SK-N-MC (cell line): ENCODE results near the gene PYURF.

Experiments
- DNase-seq: peaks from one replicate; pipeline ENCODE4 v3.0.0-alpha.2; 2011; ENCODE audit warnings: low read depth, low spot score
- H3K27ac ChIP-seq: fragments of 200-600 bp; sonication (generic); 2 replicates; pipeline ENCODE4 v1.5.1; 2016; ENCODE audit warnings: mixed run types
- H3K36me3 ChIP-seq: fragments of 200-600 bp; sonication (generic); 2 replicates; pipeline ENCODE4 v1.6.1; 2017; ENCODE audit warnings: antibody characterized with exemption, low read length, mixed read lengths; ENCODE audit not compliant: insufficient read depth
- H3K4me3 ChIP-seq: fragments of 200-600 bp; sonication (generic); 2 replicates; pipeline ENCODE4 v1.5.1; 2016
- H3K9ac ChIP-seq: fragments of 200-600 bp; sonication (generic); 2 replicates; pipeline ENCODE4 v1.8.0; 2017; ENCODE audit warnings: mixed run types, mixed read lengths; ENCODE audit not compliant: insufficient read length
- H3K9me3 ChIP-seq: fragments of 200-600 bp; sonication (generic); 2 replicates; pipeline ENCODE4 v1.6.1; 2017; ENCODE audit warnings: low read depth, mild to moderate bottlenecking, antibody characterized with exemption, low read length, moderate library complexity, mixed read lengths
- EZH2 ChIP-seq: fragments of 200-600 bp; sonication (generic); IDR thresholded peaks from one replicate; pipeline ENCODE4 v1.6.1; 2017; ENCODE audit warnings: antibody characterized with exemption
- FOXP2 ChIP-seq: optimal IDR thresholded peaks from 2 replicates; pipeline ENCODE3; 2011; ENCODE audit warnings: mild to moderate bottlenecking, moderate library complexity; ENCODE audit not compliant: insufficient read depth; ENCODE audit errors: extremely low read length, control extremely low read depth
- POLR2AphosphoS5 ChIP-seq: IDR thresholded peaks from 2 replicates; pipeline ENCODE4 v1.6.1; 2012; ENCODE audit warnings: mild to moderate bottlenecking, low read depth, low read length, borderline replicate concordance

PYURF gene

DNA sequence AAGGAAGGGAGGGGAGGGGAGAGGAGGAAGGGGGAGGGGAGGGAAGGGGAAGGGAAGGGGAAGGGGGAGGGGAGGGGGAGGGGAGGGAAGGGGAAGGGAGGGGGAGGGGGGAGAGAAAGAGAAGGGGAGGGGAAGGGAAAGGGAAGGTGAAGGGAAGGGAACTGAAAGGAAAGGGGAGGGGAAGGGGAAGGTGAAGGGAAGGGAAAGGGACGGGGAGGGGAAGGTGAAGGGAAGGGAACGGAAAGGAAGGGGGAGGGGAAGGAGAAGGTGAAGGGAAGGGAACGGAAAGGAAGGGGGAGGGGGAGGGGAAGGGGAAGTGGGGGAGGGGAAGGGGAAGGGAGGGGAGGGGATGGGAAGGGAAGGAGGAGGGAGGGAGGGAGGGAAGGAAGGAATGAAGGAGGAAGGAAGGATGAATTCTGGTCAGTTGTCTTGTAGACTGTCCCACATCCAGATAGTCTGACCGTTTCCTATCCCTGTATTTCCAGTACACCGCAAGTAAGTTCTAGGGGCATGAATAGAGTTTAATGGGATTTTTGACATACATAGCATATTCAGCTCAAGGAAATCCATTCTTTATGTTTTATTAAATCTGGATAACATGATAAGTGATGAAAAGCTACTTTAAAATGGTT, 46.2 kb downstream of the PYURF start:
- no peak for TF ChIP-seq FOXP2
- TF ChIP-seq EZH2: no peak
- TF ChIP-seq POLR2AphosphoS5: no peak
- DNase-seq: no peak
- no peak overlapping the region for H3K4me3 ChIP-seq
- no peaks in the 10 kb centered on the region for H3K36me3 ChIP-seq
- H3K9me3 ChIP-seq: no peaks in the 10 kb centered on the region
- H3K27ac ChIP-seq: no peak overlapping the region
- no peak overlapping the region for H3K9ac ChIP-seq
